B cell (primary cell): ENCODE data around the gene ELOVL1. TPM values are rescaled to one million over a fixed set of nuclear protein-coding genes. Genes with fewer than 3 reads are reported as not detected.

Experiments
- ATAC-seq: fragments of 200-7000 bp; cut with Tn5 transposase; one replicate; pipeline ENCODE4 v1.10.0; 2021; ENCODE audit warnings: low read depth, mild to moderate bottlenecking, moderate number of reproducible peaks, moderate library complexity
- CTCF ChIA-PET: fragments of 350-600 bp; sonication (Branson Sonifier 250); formaldehyde crosslinking; loops from one replicate; lab custom pipeline; 2021; ENCODE audit warnings: antibody characterized with exemption, inconsistent platforms; lab: Charles Lee
- POLR2A ChIA-PET: fragments of 350-600 bp; sonication (Branson Sonifier 250); formaldehyde crosslinking; loops from one replicate; lab custom pipeline; 2021; ENCODE audit warnings: antibody characterized with exemption; lab: Charles Lee
- DNase-seq: peaks from one replicate; pipeline ENCODE4 v3.0.0; 2013
- H2AFZ ChIP-seq: 2 replicates; pipeline ENCODE4 v1.6.1; 2012; ENCODE audit warnings: mild to moderate bottlenecking, low read depth, low read length; ENCODE audit not compliant: insufficient read depth, poor library complexity, severe bottlenecking
- H3K27ac ChIP-seq, 2 donors: 1 replicate in 1 of 2; 2 replicates in 1 of 2; pipeline ENCODE4 v1.5.1; 2012 to 2013; ENCODE audit warnings: low read length in 2 of 2, mild to moderate bottlenecking in 2 of 2, moderate library complexity in 1 of 2
- H3K27me3 ChIP-seq, 4 experiments: fragments of 200-600 bp in 1 of 4; sonication (generic) in 1 of 4; replicated peaks in 1 of 4; 1 replicate in 2 of 4; 2 replicates in 2 of 4; pipeline versions ENCODE4 v1.6.1 to v1.7.0; 2013 to 2016; ENCODE audit warnings: low read length in 3 of 4, mild to moderate bottlenecking in 2 of 4, mixed read lengths in 1 of 4, moderate library complexity in 1 of 4; ENCODE audit not compliant: insufficient read depth in 4 of 4, control insufficient read depth in 3 of 4; ENCODE audit errors: control extremely low read depth in 1 of 4
- H3K36me3 ChIP-seq, 2 experiments: replicated peaks in 1 of 2; 1 replicate in 1 of 2; 2 replicates in 1 of 2; pipeline versions ENCODE4 v1.6.1 to v1.7.1; 2013; ENCODE audit warnings: low read length in 1 of 2; ENCODE audit not compliant: insufficient read depth in 2 of 2, control insufficient read depth in 1 of 2; ENCODE audit errors: control extremely low read depth in 1 of 2, extremely low read depth in 1 of 2
- H3K4me1 ChIP-seq, 2 donors: fragments of 200-600 bp in 1 of 2; sonication (generic) in 1 of 2; 1 replicate in 1 of 2; 2 replicates in 1 of 2; pipeline versions ENCODE4 v1.5.1 to v1.6.1; 2013 to 2017; ENCODE audit warnings: low read length in 2 of 2; ENCODE audit not compliant: control insufficient read depth in 2 of 2, insufficient read depth in 2 of 2
- H3K4me2 ChIP-seq: replicated peaks from 2 replicates; pipeline ENCODE3; 2012; ENCODE audit warnings: mild to moderate bottlenecking, low read depth, low read length; ENCODE audit not compliant: poor library complexity, severe bottlenecking
- H3K4me3 ChIP-seq, 5 experiments: fragments of 200-600 bp in 1 of 5; sonication (generic) in 1 of 5; 1 replicate in 3 of 5; 2 replicates in 2 of 5; pipeline versions ENCODE4 v1.5.1 to v1.7.0; 2011 to 2016; ENCODE audit warnings: low read length in 4 of 5, mild to moderate bottlenecking in 4 of 5, low read depth in 2 of 5, control low read depth in 1 of 5, moderate library complexity in 1 of 5; ENCODE audit not compliant: insufficient read depth in 1 of 5; ENCODE audit errors: control extremely low read depth in 1 of 5, extremely low read depth in 1 of 5
- H3K79me2 ChIP-seq: fragments of 200-600 bp; sonication (generic); one replicate; pipeline ENCODE4 v1.6.0; 2016; ENCODE audit warnings: low read length; ENCODE audit not compliant: control insufficient read depth, insufficient read depth
- H3K9ac ChIP-seq: fragments of 200-600 bp; sonication (generic); 2 replicates; pipeline ENCODE4 v1.6.1; 2017; ENCODE audit warnings: mild to moderate bottlenecking, low read length, moderate library complexity
- H3K9me3 ChIP-seq, 3 donors: one replicate each; pipeline versions ENCODE4 v1.6.1 to v1.7.1; 2013; ENCODE audit warnings: low read length in 2 of 3; ENCODE audit not compliant: control insufficient read depth in 2 of 3, insufficient read depth in 1 of 3; ENCODE audit errors: control extremely low read depth in 1 of 3
- H4K20me1 ChIP-seq: 2 replicates; pipeline ENCODE4 v1.6.0; 2012; ENCODE audit warnings: mild to moderate bottlenecking, low read length; ENCODE audit not compliant: insufficient read depth, control insufficient read depth, poor library complexity, severe bottlenecking
- H3K27ac Mint-ChIP-seq: one replicate; pipeline ENCODE4 v1.8.0; 2021; ENCODE audit warnings: mixed read lengths
- H3K27me3 Mint-ChIP-seq: one replicate; pipeline ENCODE4 v1.8.0; 2021; ENCODE audit warnings: mixed read lengths
- H3K4me1 Mint-ChIP-seq: one replicate; pipeline ENCODE4 v1.8.0; 2021; ENCODE audit warnings: mixed read lengths
- H3K4me3 Mint-ChIP-seq: one replicate; pipeline ENCODE4 v1.8.0; 2021; ENCODE audit warnings: mixed read lengths
- H3K9me3 Mint-ChIP-seq: one replicate; pipeline ENCODE4 v1.8.0; 2022; ENCODE audit warnings: mixed read lengths; ENCODE audit not compliant: insufficient read depth
- EZH2 ChIP-seq: IDR thresholded peaks from 2 replicates; pipeline ENCODE4 v1.6.1; 2012; ENCODE audit warnings: borderline replicate concordance, low read depth, mild to moderate bottlenecking, moderate library complexity, low read length; ENCODE audit not compliant: insufficient read depth, poor library complexity, severe bottlenecking
- WGBS: methylation state at CpG from one replicate; pipeline ENCODE4 v1.1.5; 2013; ENCODE audit warnings: missing lambda C conversion rate; ENCODE audit not compliant: insufficient coverage; 5-methylcytosine and 5-hydroxymethylcytosine counted together
- intact Hi-C: fragments of 100-400 bp; cut with micrococcal nuclease; formaldehyde crosslinking; loops from one replicate; pipeline ENCODE4 v1.10.0; 2022
- polyA plus RNA-seq: library from polyadenylated mRNA; depleted of rRNA; stranded (reverse); fragments of >200 nt; gene quantifications from 2 replicates; pipeline ENCODE4 v1.2.3, GENCODE V29; 2012
- total RNA-seq, 2 donors: library from RNA; stranded (reverse); fragments of 120-200 nt in 1 of 2; gene quantifications; 1 replicate in 1 of 2; 2 replicates in 1 of 2; pipeline versions ENCODE4 v1.2.3 to v1.2.4, GENCODE V29; 2013 to 2022
- TF ChIP-seq, protein P1 (sequence below): fragments of 200-600 bp; IDR thresholded peaks from one replicate; pipeline ENCODE4 v1.8.0; 2022; ENCODE audit warnings: antibody characterized with exemption, mild to moderate bottlenecking

Gene ELOVL1
- total and polyA plus RNA-seq, 2 donors (not counting 1 experiment from before 2014, with no cell fraction given): 65.4 to 78.8 TPM

DNA sequence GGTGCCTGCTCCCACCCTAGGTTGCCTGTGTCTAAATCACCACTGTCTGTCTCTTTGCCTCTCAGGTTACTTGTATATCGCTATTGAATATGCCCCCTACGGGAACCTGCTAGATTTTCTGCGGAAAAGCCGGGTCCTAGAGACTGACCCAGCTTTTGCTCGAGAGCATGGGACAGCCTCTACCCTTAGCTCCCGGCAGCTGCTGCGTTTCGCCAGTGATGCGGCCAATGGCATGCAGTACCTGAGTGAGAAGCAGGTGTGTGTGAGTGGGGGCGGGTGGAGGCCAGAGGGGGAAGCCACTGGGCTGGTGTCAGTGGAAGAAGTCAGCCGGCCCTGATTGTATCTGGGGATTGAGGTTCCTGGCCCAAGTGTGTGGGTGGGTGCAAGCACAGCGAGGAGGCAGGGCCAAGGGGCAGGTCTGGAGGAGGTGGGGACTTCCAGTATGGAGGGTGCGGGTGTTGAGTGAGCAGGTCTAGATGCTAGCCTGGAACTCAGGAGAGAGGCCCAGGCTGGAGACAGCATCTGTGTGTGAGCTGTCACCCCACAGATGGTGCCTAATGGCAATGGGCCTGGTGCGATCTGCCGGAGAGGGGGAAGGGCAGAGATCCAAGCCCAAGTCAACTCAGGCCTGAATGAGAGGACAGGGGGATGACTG is 49.9 kb downstream of the ELOVL1 start:
- H3K79me2 ChIP-seq: no peaks in the 10 kb centered on the region
- no peaks in the 10 kb centered on the region for H3K36me3 ChIP-seq
- no peaks in the 10 kb centered on the region for H3K27me3 ChIP-seq
- intact Hi-C loops: no loop called here
- CTCF ChIA-PET: no interaction called here
- no peaks in the 10 kb centered on the region for H3K9me3 ChIP-seq
- H3K4me2 ChIP-seq: no peak overlapping the region
- Mint-ChIP-seq H3K4me3 (no peak overlapping the region), H3K27me3 (no peaks in the 10 kb centered on the region), H3K9me3 (no peaks in the 10 kb centered on the region), H3K4me1 (no peaks in the 10 kb centered on the region), H3K27ac (no peak overlapping the region)
- whole genome bisulfite sequencing: 91% methylated on average over 15 of the region's 15 CpGs
- POLR2A ChIA-PET: no interaction called here
- H2AFZ ChIP-seq: no peak overlapping the region
- H3K4me1 ChIP-seq: no peaks in the 10 kb centered on the region
- no peak overlapping the region for H3K9ac ChIP-seq
- no peak overlapping the region for H3K27ac ChIP-seq
- no peaks in the 10 kb centered on the region for H4K20me1 ChIP-seq
- TF ChIP-seq, protein P1, sequence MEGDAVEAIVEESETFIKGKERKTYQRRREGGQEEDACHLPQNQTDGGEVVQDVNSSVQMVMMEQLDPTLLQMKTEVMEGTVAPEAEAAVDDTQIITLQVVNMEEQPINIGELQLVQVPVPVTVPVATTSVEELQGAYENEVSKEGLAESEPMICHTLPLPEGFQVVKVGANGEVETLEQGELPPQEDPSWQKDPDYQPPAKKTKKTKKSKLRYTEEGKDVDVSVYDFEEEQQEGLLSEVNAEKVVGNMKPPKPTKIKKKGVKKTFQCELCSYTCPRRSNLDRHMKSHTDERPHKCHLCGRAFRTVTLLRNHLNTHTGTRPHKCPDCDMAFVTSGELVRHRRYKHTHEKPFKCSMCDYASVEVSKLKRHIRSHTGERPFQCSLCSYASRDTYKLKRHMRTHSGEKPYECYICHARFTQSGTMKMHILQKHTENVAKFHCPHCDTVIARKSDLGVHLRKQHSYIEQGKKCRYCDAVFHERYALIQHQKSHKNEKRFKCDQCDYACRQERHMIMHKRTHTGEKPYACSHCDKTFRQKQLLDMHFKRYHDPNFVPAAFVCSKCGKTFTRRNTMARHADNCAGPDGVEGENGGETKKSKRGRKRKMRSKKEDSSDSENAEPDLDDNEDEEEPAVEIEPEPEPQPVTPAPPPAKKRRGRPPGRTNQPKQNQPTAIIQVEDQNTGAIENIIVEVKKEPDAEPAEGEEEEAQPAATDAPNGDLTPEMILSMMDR: no peak
- no peak for TF ChIP-seq EZH2
- DNase-seq (no peak), ATAC-seq (no peak)
- H3K4me3 ChIP-seq: no peak overlapping the region

DNA sequence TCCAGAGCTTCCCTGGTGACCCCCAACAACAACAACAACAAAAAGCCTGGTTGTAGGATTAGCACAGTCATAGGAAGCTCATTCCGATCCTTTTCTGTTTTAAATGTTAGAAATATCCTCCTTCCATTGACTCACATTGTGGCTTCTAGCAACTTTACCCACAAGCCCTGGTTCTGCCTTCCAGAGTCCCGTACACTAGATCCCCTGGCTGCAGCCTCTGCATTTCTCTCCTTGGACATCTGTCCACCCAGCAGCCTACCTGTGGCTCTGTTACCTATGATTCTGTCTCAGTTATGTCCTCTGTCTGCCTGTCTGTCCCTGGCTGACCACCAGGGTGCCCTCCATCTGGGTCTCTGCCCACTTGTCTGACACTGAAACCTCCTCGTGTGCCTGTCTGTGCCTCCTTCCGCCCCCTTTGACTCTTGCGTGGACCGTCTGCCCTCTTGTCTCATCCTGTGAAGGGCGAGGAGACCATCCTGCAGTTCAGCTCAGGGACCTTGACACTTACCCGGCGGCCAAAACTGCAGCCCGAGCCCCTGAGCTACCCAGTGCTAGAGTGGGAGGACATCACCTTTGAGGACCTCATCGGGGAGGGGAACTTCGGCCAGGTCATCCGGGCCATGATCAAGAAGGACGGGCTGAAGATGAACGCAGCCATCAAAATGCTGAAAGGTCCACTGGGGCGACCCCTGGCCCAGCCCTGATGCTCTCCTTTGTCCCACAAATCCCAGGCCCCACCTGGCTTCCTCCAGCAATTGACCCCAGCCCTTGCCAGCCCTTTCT is 50.9 kb downstream of the ELOVL1 start:
- Histone ChIP-seq H3K36me3 (no peaks in the 10 kb centered on the region), H3K9ac (no peak overlapping the region), H3K9me3 (no peaks in the 10 kb centered on the region), H4K20me1 (no peaks in the 10 kb centered on the region), H3K4me2 (no peak overlapping the region), H3K4me1 (no peaks in the 10 kb centered on the region), H2AFZ (no peak overlapping the region), H3K27me3 (no peaks in the 10 kb centered on the region), H3K79me2 (no peaks in the 10 kb centered on the region), H3K27ac (no peak overlapping the region), H3K4me3 (no peak overlapping the region)
- intact Hi-C loops: no loop called here
- Mint-ChIP-seq H3K9me3 (no peaks in the 10 kb centered on the region), H3K27me3 (no peaks in the 10 kb centered on the region), H3K4me3 (no peak overlapping the region), H3K4me1 (no peaks in the 10 kb centered on the region), H3K27ac (no peak overlapping the region)
- ChIA-PET CTCF (no interaction called here), POLR2A (no interaction called here)
- ATAC-seq: no peak
- 93% methylated on average over 15 of the region's 16 CpGs for WGBS
- no peak for TF ChIP-seq EZH2
- TF ChIP-seq, protein P1: no peak
- DNase-seq: no peak
